K562 (cell line): ENCODE results near the gene NT5C1B. TPM values are rescaled to one million over a fixed set of nuclear protein-coding genes. Genes with fewer than 3 reads are reported as not detected.

Source experiments
- ATAC-seq: fragments of 200-7000 bp; cut with Tn5 transposase; 3 replicates; pipeline ENCODE4 v1.9.1; 2020; ENCODE audit warnings: moderate library complexity
- BruUV-seq: library from RNA; stranded (reverse); fragments of 400-500 nt; replicated peaks from 2 replicates; lab custom pipeline; 2021; lab: Mats Ljungman, UMichigan
- CTCF ChIA-PET: fragments of 300-600 bp; formaldehyde crosslinking; extraction: SDS; loops from one replicate; lab custom pipeline; 2021; ENCODE audit warnings: low intra/inter-chr PET ratio; lab: Yijun Ruan, JAX
- POLR2A ChIA-PET: fragments of 300-600, 350-650 bp; sonication (Branson Sonifier 250); formaldehyde crosslinking; extraction: SDS; loops from one replicate; lab custom pipeline; 2021; ENCODE audit warnings: antibody characterized with exemption, inconsistent platforms; lab: Yijun Ruan, JAX
- DNase-seq, 4 experiments: peaks; one replicate each; pipeline versions ENCODE4 v3.0.0 to v3.0.0-alpha.2; 2011 to 2018; ENCODE audit warnings: low spot score in 3 of 4, mixed read lengths in 3 of 4; ENCODE audit errors: extremely low read depth in 1 of 4
- FAIRE-seq: peaks from 2 replicates; lab custom pipeline; 2011; peaks lifted over from hg19 to GRCh38; lab: Jason Lieb, UNC
- H2AFZ ChIP-seq: 2 replicates; pipeline ENCODE4 v1.6.0; 2011; ENCODE audit warnings: low read depth, low read length, control low read depth, inconsistent platforms
- H3K27ac ChIP-seq: fragments of 200-600 bp; 3 replicates; pipeline ENCODE4 v1.8.0; 2011; ENCODE audit warnings: low read depth, mild to moderate bottlenecking, control low read depth, inconsistent platforms, low read length, moderate library complexity, mixed read lengths; ENCODE audit errors: extremely low read depth
- H3K27me3 ChIP-seq, 2 experiments: fragments of 300-600 bp in 1 of 2; 2 replicates in 1 of 2; 3 replicates in 1 of 2; pipeline versions ENCODE4 v1.6.0 to v1.8.0; 2011; ENCODE audit warnings: inconsistent platforms in 2 of 2, low read length in 2 of 2, mild to moderate bottlenecking in 1 of 2, mixed read lengths in 1 of 2, moderate library complexity in 1 of 2; ENCODE audit not compliant: control insufficient read depth in 2 of 2, insufficient read depth in 2 of 2
- H3K36me3 ChIP-seq: fragments of 300-600 bp; 3 replicates; pipeline ENCODE4 v1.8.0; 2011; ENCODE audit warnings: mild to moderate bottlenecking, low read length, inconsistent platforms; ENCODE audit not compliant: control insufficient read depth, insufficient read depth
- H3K4me1 ChIP-seq, 2 experiments: fragments of 200-600 bp in 1 of 2; replicated peaks in 1 of 2; 2 replicates in 1 of 2; 3 replicates in 1 of 2; pipeline versions ENCODE4 v1.5.1 to v1.8.0; 2011; ENCODE audit warnings: inconsistent platforms in 2 of 2, low read length in 2 of 2, mild to moderate bottlenecking in 1 of 2, mixed read lengths in 1 of 2, moderate library complexity in 1 of 2; ENCODE audit not compliant: control insufficient read depth in 2 of 2, insufficient read depth in 2 of 2
- H3K4me2 ChIP-seq: 2 replicates; pipeline ENCODE4 v1.6.1; 2011; ENCODE audit warnings: low read length, control low read depth, inconsistent platforms, mixed read lengths; ENCODE audit not compliant: insufficient read depth
- H3K4me3 ChIP-seq: fragments of 200-600 bp; sonication (generic), shearing (Covaris generic); 2 replicates; pipeline ENCODE4 v1.5.1; 2016; ENCODE audit warnings: control low read depth, inconsistent platforms
- H3K79me2 ChIP-seq: fragments of 200-600 bp; 3 replicates; pipeline ENCODE4 v1.8.0; 2011; ENCODE audit warnings: low read length, inconsistent platforms; ENCODE audit not compliant: control insufficient read depth, insufficient read depth
- H3K9ac ChIP-seq, 2 experiments: 2 replicates each; pipeline versions ENCODE4 v1.6.0 to v1.6.1; 2011; ENCODE audit warnings: low read depth in 2 of 2, low read length in 2 of 2, control low read depth in 1 of 2, inconsistent platforms in 1 of 2, mild to moderate bottlenecking in 1 of 2, mixed read lengths in 1 of 2; ENCODE audit not compliant: insufficient read depth in 1 of 2
- H3K9me1 ChIP-seq: one replicate; pipeline ENCODE4 v1.6.0; 2011; ENCODE audit warnings: inconsistent platforms, mild to moderate bottlenecking, low read length, moderate library complexity; ENCODE audit not compliant: control insufficient read depth, insufficient read depth
- H3K9me3 ChIP-seq: replicated peaks from 2 replicates; pipeline ENCODE4 v1.5.1; 2011; ENCODE audit warnings: low read depth, low read length, inconsistent platforms; ENCODE audit not compliant: control insufficient read depth, insufficient read depth
- H4K20me1 ChIP-seq: replicated peaks from 2 replicates; pipeline ENCODE4 v1.6.1; 2011; ENCODE audit warnings: low read length, inconsistent platforms, mixed read lengths; ENCODE audit not compliant: control insufficient read depth, insufficient read depth
- CBX2 ChIP-seq: fragments of 200-600 bp; sonication (generic); IDR thresholded peaks from one replicate; pipeline ENCODE4 v1.6.1; 2012; ENCODE audit warnings: mild to moderate bottlenecking, low read length, inconsistent platforms; ENCODE audit not compliant: insufficient read depth, poor library complexity, severe bottlenecking
- CEBPB ChIP-seq: fragments of 450-650 bp; IDR thresholded peaks from 2 replicates; pipeline ENCODE4 v1.6.1; 2016; ENCODE audit warnings: missing genetic modification characterization, missing compliant biosample characterization
- CEBPG ChIP-seq, 3 experiments: fragments of 200-800 bp in 1 of 3; sonication (Bioruptor generic) in 1 of 3; sonication (generic) in 1 of 3; formaldehyde crosslinking in 1 of 3; IDR thresholded peaks in 2 of 3; conservative IDR thresholded peaks in 1 of 3; 2 replicates each; pipeline versions ENCODE4 v1.6.1 to v1.8.0; 2016 to 2022; ENCODE audit warnings: missing compliant biosample characterization in 2 of 3, missing genetic modification characterization in 2 of 3, mild to moderate bottlenecking in 1 of 3, missing genetic modification reagents in 1 of 3
- FOXK2 ChIP-seq, 2 experiments: fragments of 450-650 bp; IDR thresholded peaks in 1 of 2; conservative IDR thresholded peaks in 1 of 2; 2 replicates each; pipeline ENCODE4 v1.6.1; 2016; ENCODE audit warnings: low read depth in 2 of 2, mild to moderate bottlenecking in 1 of 2
- HMG20B ChIP-seq: fragments of 250-450 bp; sonication (Bioruptor Pico); IDR thresholded peaks from 2 replicates; pipeline ENCODE4 v1.5.0; 2021; ENCODE audit warnings: mild to moderate bottlenecking
- IRF9 ChIP-seq: fragments of 450-650 bp; IDR thresholded peaks from 2 replicates; pipeline ENCODE4 v1.6.1; 2016; ENCODE audit warnings: missing biosample characterization, missing genetic modification characterization
- POLR2A ChIP-seq: fragments of 450-650 bp; conservative IDR thresholded peaks from 2 replicates; pipeline ENCODE4 v1.6.1; 2016
- ZBTB8A ChIP-seq: fragments of 450-650 bp; IDR thresholded peaks from 2 replicates; pipeline ENCODE4 v1.6.1; 2018; ENCODE audit warnings: mild to moderate bottlenecking, moderate library complexity; ENCODE audit not compliant: partially characterized antibody
- ZNF280A ChIP-seq: fragments of 450-650 bp; IDR thresholded peaks from 2 replicates; pipeline ENCODE4 v1.6.1; 2018; ENCODE audit warnings: mild to moderate bottlenecking, low read depth; ENCODE audit not compliant: partially characterized antibody
- ZNF311 ChIP-seq: fragments of 250-450 bp; sonication (Bioruptor Pico); IDR thresholded peaks from 2 replicates; pipeline ENCODE4 v1.4.0; 2020; ENCODE audit warnings: mild to moderate bottlenecking, moderate library complexity
- ZNF354B ChIP-seq: fragments of 250-450 bp; sonication (Bioruptor Pico); IDR thresholded peaks from 2 replicates; pipeline ENCODE4 v1.4.0; 2020
- ZNF586 ChIP-seq: fragments of 450-650 bp; formaldehyde crosslinking; conservative IDR thresholded peaks from 2 replicates; pipeline ENCODE4 v1.4.0; 2020; ENCODE audit warnings: mild to moderate bottlenecking, moderate library complexity
- ZNF707 ChIP-seq: fragments of 250-450 bp; sonication (Bioruptor Pico); conservative IDR thresholded peaks from 2 replicates; pipeline ENCODE4 v1.8.0; 2022; ENCODE audit warnings: inconsistent platforms, mild to moderate bottlenecking, moderate library complexity
- ZNF830 ChIP-seq: fragments of 250-450 bp; sonication (Bioruptor Pico); IDR thresholded peaks from 2 replicates; pipeline ENCODE4 v1.5.0; 2021; ENCODE audit warnings: mild to moderate bottlenecking
- WGBS: fragments of 100-300 bp; shearing (Covaris generic); methylation state at CpG from one replicate; pipeline ENCODE4 v1.1.6; 2016; ENCODE audit warnings: low coverage, mixed read lengths; ENCODE audit not compliant: insufficient coverage; ENCODE audit errors: missing lambda C conversion rate; 5-methylcytosine and 5-hydroxymethylcytosine counted together
- in situ Hi-C: fragments of 300-500 bp; cut with MboI; formaldehyde crosslinking; loops from 4 replicates; pipeline ENCODE4 v1.15.0; 2018; ENCODE audit warnings: inconsistent platforms, mixed read lengths
- intact Hi-C: fragments of 100-400 bp; cut with micrococcal nuclease; formaldehyde crosslinking; loops from 2 replicates; pipeline ENCODE4 v1.14.2; 2022
- polyA plus RNA-seq, 8 experiments: library from polyadenylated mRNA; depleted of rRNA in 4 of 8; stranded (reverse) in 5 of 8; unstranded in 3 of 8; fragments of >200 nt; fragmentation: Nextera tagmentation in 2 of 8; fragmentation: Illumina TruSeq in 1 of 8; extraction: Ambion mirVana in 2 of 8; extraction: Trizol in 1 of 8; gene quantifications; 2 replicates each; pipeline versions ENCODE4 v1.2.1 to v1.2.3, GENCODE V29; 2011 to 2014; ENCODE audit warnings: inconsistent platforms in 1 of 8, missing spikeins in 1 of 8
- total RNA-seq, 7 experiments: library from RNA; depleted of rRNA in 6 of 7; stranded (reverse); fragments of >200 nt in 6 of 7; fragmentation: Illumina TruSeq in 2 of 7; extraction: Trizol in 2 of 7; gene quantifications; 2 replicates each; pipeline versions ENCODE4 v1.2.1 to v1.2.3, GENCODE V29; 2011 to 2021; ENCODE audit warnings: low replicate concordance in 1 of 7

Gene NT5C1B
- total and polyA plus RNA-seq, 9 of the 15 experiments (the other 6 are each of a cell fraction or from before 2014, with no cell fraction given) = 0.07 TPM; not detected in 8

- Histone ChIP-seq H3K4me3 (no peak overlapping the region), H3K27ac (no peak overlapping the region), H3K79me2 (no peaks in the 10 kb centered on the region), H3K4me2 (no peak overlapping the region), H3K9me3 (no peaks in the 10 kb centered on the region), H2AFZ (no peak overlapping the region), H3K4me1 (peaks cover 0 to 22% of the 10 kb centered on the region in 2 experiments; a peak in 3 of 5 replicates), H4K20me1 (no peaks in the 10 kb centered on the region), H3K36me3 (no peaks in the 10 kb centered on the region), H3K9ac (no peak overlapping the region), H3K27me3 (no peaks in the 10 kb centered on the region), H3K9me1 (no peaks in the 10 kb centered on the region)
- ChIA-PET POLR2A (interaction anchor here (0.6 to 1.8 kb wide), 3 partner anchors 11 to 13 kb away, joined by 3 to 7 read pairs (median 3); partner anchors contain the start of gene RDH14), CTCF (no interaction called here)
- ATAC-seq (no peak; the same call in 2 of the 3 replicates), FAIRE-seq (no peak), DNase-seq (no peak)
- no TSS peak for BruUV-seq
- intact Hi-C loops = no loop called here
- no peak for TF ChIP-seq ZNF311
- no peak for TF ChIP-seq HMG20B (CRISPR knock-in tag)
- no peak for TF ChIP-seq POLR2A
- no peak for TF ChIP-seq FOXK2 (conservative IDR thresholded peaks at IDR 0.05 in 1 of 2, IDR thresholded peaks at IDR 0.05 in 1 of 2; ENCODE audit: low read depth in 2 of 2)
- TF ChIP-seq ZNF354B (CRISPR knock-in tag) = no peak
- no peak for TF ChIP-seq ZNF586
- no peak for TF ChIP-seq CEBPB (tag)
- TF ChIP-seq CBX2 = no peak
- no peak for TF ChIP-seq ZNF830 (CRISPR knock-in tag)
- no peak for TF ChIP-seq ZNF707 (CRISPR knock-in tag)
- no peak for TF ChIP-seq IRF9 (tag)
- TF ChIP-seq ZBTB8A = no peak
- no peak for TF ChIP-seq ZNF280A
- no peak for TF ChIP-seq CEBPG (CRISPR knock-in tag; IDR thresholded peaks at IDR 0.05)
- no peak for TF ChIP-seq CEBPG (tag; conservative IDR thresholded peaks at IDR 0.05 in 1 of 2, IDR thresholded peaks at IDR 0.05 in 1 of 2)
- 12% methylated on average over 2 of the region's 2 CpGs for WGBS
- in situ Hi-C loops = no loop called here
These were observed 40.3 kb downstream of the NT5C1B start for GRCh38 chr2:18549083-18549482.
